Stomach smooth muscle (tissue), 2 donors: ENCODE measurements around the gene SLC25A45.

Source experiments
- H3K27ac ChIP-seq: one replicate; pipeline ENCODE4 v1.7.0; 2013; ENCODE audit warnings: mild to moderate bottlenecking, low read length, inconsistent platforms
- H3K27me3 ChIP-seq, 2 donors: one replicate each; pipeline ENCODE4 v1.7.0; 2013; ENCODE audit warnings: low read length in 2 of 2; ENCODE audit not compliant: insufficient read depth in 2 of 2, control insufficient read depth in 1 of 2
- H3K36me3 ChIP-seq, 2 donors: one replicate each; pipeline ENCODE4 v1.7.0; 2013; ENCODE audit warnings: low read length in 2 of 2; ENCODE audit not compliant: control insufficient read depth in 2 of 2, insufficient read depth in 2 of 2
- H3K4me1 ChIP-seq: one replicate; pipeline ENCODE4 v1.7.0; 2013; ENCODE audit warnings: low read length; ENCODE audit not compliant: control insufficient read depth, insufficient read depth
- H3K4me3 ChIP-seq, 2 donors: one replicate each; pipeline ENCODE4 v1.7.0; 2013; ENCODE audit warnings: low read length in 2 of 2
- H3K9ac ChIP-seq, 2 donors: one replicate each; pipeline ENCODE4 v1.7.0; 2013; ENCODE audit warnings: low read length in 2 of 2, mild to moderate bottlenecking in 1 of 2
- H3K9me3 ChIP-seq, 2 donors: one replicate each; pipeline ENCODE4 v1.7.0; 2013; ENCODE audit warnings: low read length in 2 of 2; ENCODE audit not compliant: control insufficient read depth in 2 of 2
- donor health status: healthy.
- donor health status: Pancreatic carcinoma.

SLC25A45 gene

GRCh38 chr11:65381716-65382032, 772 bp downstream of the SLC25A45 start:
- Histone ChIP-seq H3K9ac (peak overlapping the region; percentile 86 to 88), H3K4me1 (peaks cover 46% of the 10 kb centered on the region)

GRCh38 chr11:65380460-65381119, 1.9 kb downstream of the SLC25A45 start:
- no peak overlapping the region for H3K4me3 ChIP-seq
- peak overlapping the region in 1 of 2 donors; percentile 36 for H3K9ac ChIP-seq
- no peak overlapping the region for H3K27ac ChIP-seq
- H3K36me3 ChIP-seq, result no peaks in the 10 kb centered on the region
- no peaks in the 10 kb centered on the region for H3K9me3 ChIP-seq
- no peaks in the 10 kb centered on the region for H3K27me3 ChIP-seq
- peaks cover 42% of the 10 kb centered on the region for H3K4me1 ChIP-seq

More at GRCh38 chr11:65381716-65382032, 772 bp downstream of the SLC25A45 start:
- Histone ChIP-seq H3K36me3 (no peaks in the 10 kb centered on the region), H3K4me3 (peak overlapping the region; percentile 64 to 79), H3K9me3 (no peaks in the 10 kb centered on the region), H3K27me3 (no peaks in the 10 kb centered on the region), H3K27ac (peak overlapping the region; percentile 99)

GRCh38 chr11:65379698-65380459, 2.6 kb downstream of the SLC25A45 start:
- H3K4me1 ChIP-seq, result peaks cover 36% of the 10 kb centered on the region
- no peak overlapping the region for H3K27ac ChIP-seq
- H3K36me3 ChIP-seq, result no peaks in the 10 kb centered on the region
- H3K9ac ChIP-seq, result no peak overlapping the region
- no peak overlapping the region for H3K4me3 ChIP-seq
- no peaks in the 10 kb centered on the region for H3K9me3 ChIP-seq
- H3K27me3 ChIP-seq, result no peaks in the 10 kb centered on the region

GRCh38 chr11:65378928-65379638, 3.4 kb downstream of the SLC25A45 start:
- no peaks in the 10 kb centered on the region for H3K36me3 ChIP-seq
- no peaks in the 10 kb centered on the region for H3K27me3 ChIP-seq
- H3K9me3 ChIP-seq, result no peaks in the 10 kb centered on the region
- no peak overlapping the region for H3K27ac ChIP-seq
- no peak overlapping the region for H3K9ac ChIP-seq
- H3K4me3 ChIP-seq, result no peak overlapping the region
- H3K4me1 ChIP-seq, result peaks cover 29% of the 10 kb centered on the region

GRCh38 chr11:65378208-65378927, 4.1 kb downstream of the SLC25A45 start:
- H3K27ac ChIP-seq, result no peak overlapping the region
- H3K9me3 ChIP-seq, result no peaks in the 10 kb centered on the region
- no peaks in the 10 kb centered on the region for H3K36me3 ChIP-seq
- no peak overlapping the region for H3K4me3 ChIP-seq
- H3K27me3 ChIP-seq, result no peaks in the 10 kb centered on the region
- no peak overlapping the region for H3K9ac ChIP-seq
- H3K4me1 ChIP-seq, result peaks cover 23% of the 10 kb centered on the region

- H3K27ac ChIP-seq, result no peak overlapping the region
- peaks cover 17% of the 10 kb centered on the region for H3K4me1 ChIP-seq
Observed at GRCh38 chr11:65377777-65378176, 4.7 kb downstream of the SLC25A45 start.

GRCh38 chr11:65377036-65377435, 5.4 kb downstream of the SLC25A45 start:
- no peaks in the 10 kb centered on the region for H3K9me3 ChIP-seq
- no peak overlapping the region for H3K4me3 ChIP-seq
- peaks cover 11% of the 10 kb centered on the region for H3K4me1 ChIP-seq
- no peak overlapping the region for H3K27ac ChIP-seq
- no peaks in the 10 kb centered on the region for H3K36me3 ChIP-seq
- no peaks in the 10 kb centered on the region for H3K27me3 ChIP-seq
- no peak overlapping the region for H3K9ac ChIP-seq

More at GRCh38 chr11:65377777-65378176, 4.7 kb downstream of the SLC25A45 start:
- Histone ChIP-seq H3K4me3 (no peak overlapping the region), H3K27me3 (no peaks in the 10 kb centered on the region), H3K9me3 (no peaks in the 10 kb centered on the region), H3K9ac (no peak overlapping the region), H3K36me3 (no peaks in the 10 kb centered on the region)

- Histone ChIP-seq H3K4me1 (peaks cover 6% of the 10 kb centered on the region), H3K27ac (no peak overlapping the region), H3K27me3 (no peaks in the 10 kb centered on the region), H3K36me3 (no peaks in the 10 kb centered on the region), H3K4me3 (no peak overlapping the region), H3K9ac (no peak overlapping the region), H3K9me3 (no peaks in the 10 kb centered on the region)
Observed at GRCh38 chr11:65376138-65376713, 6.2 kb downstream of the SLC25A45 start.

- Histone ChIP-seq H3K27me3 (no peaks in the 10 kb centered on the region), H3K36me3 (no peaks in the 10 kb centered on the region), H3K4me3 (no peak overlapping the region), H3K9me3 (no peaks in the 10 kb centered on the region), H3K27ac (no peak overlapping the region), H3K9ac (no peak overlapping the region), H3K4me1 (no peaks in the 10 kb centered on the region)
Observed at GRCh38 chr11:65375012-65375411, 7.4 kb downstream of the SLC25A45 start.

- H3K4me1 ChIP-seq, result no peaks in the 10 kb centered on the region
- no peak overlapping the region for H3K4me3 ChIP-seq
- H3K9ac ChIP-seq, result no peak overlapping the region
- no peaks in the 10 kb centered on the region for H3K9me3 ChIP-seq
- H3K27ac ChIP-seq, result no peak overlapping the region
- H3K36me3 ChIP-seq, result no peaks in the 10 kb centered on the region
- H3K27me3 ChIP-seq, result no peaks in the 10 kb centered on the region
Observed at GRCh38 chr11:65373839-65374580, 8.4 kb downstream of the SLC25A45 start.
